NCI-H1417 treated with DMSO at 0.1 percent for 48 hours (cell line): ENCODE results near the gene CTIF.
A peak's percentile ranks its signal among the peaks of the same experiment; 100 is the strongest.

Source experiments
- DNase-seq: peaks from one replicate; lab custom pipeline; 2025; lab: John Stamatoyannopoulos, UW

The CTIF gene

DNA sequence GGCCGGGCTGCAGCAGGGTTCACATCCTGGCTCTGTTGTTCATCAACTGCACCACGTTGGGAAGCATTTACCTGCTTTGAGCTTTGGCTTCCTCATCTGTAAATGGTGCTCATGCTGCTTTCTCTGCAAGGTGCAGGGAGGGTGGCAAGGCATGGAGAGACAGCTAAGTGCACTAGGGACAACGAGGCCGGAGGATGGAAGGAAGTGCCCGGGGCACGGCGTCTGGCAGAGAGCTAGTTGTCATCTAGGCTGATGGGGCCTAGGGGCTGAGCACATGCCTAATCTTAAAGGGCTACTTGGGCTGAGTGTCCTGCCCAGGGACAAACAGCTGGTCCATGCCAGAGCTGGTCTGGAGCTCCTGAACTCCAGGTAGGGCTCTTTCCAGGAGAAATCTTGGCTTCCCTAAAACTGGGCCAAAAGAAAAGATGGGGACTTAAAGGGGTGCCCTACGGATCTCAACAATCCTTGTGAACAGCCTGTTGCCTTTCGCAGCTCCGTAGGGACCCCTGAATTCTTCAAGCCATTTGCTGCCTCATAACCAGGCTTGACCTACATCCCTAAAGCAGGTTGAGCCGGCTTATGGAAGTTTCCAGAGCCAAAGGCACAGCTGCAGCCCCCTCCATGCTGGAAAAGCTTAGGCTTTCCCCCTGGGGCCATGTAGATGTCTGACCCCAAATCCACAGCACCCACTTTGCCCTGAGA lies 281.1 kb downstream of the CTIF start:
- no peak for DNase-seq

- no peak for DNase-seq
Observed at GRCh38 chr18:48820483-48821250, 281.8 kb downstream of the CTIF start.

DNA sequence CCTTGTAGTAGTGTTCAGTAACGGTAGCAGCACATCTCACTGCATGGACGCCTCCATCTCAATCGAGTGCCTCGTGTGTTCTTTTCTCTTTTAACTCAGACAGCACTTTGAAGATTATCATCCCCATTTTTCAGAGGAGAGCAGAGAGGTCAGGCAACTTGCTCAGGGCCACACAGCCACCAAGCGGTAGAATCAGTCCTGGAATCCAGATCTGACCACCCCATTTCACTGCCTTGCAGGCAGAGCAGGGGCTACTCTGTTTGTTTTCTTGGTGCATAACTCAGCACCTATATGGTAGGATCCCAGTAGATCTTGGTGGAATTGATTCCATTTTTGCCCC lies 282.4 kb downstream of the CTIF start:
- DNase-seq = no peak

DNA sequence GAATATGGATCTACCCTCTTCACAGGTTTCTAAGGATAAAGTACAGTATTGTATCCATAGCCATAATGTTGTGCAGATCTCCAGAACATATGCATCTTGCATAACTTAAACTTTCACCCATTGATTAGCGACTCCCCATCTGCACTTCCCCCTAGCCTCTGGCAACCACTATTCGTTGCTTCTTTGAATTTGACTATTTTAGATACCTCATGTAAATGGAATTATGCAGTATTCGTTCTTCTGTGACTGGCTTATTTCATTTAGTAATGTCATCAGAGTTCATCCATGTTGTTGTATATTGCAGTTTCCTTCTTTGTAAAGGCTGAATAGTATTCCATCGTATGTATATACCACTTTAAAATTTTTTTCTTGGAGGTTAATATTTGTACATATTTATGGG lies 283.0 kb downstream of the CTIF start:
- DNase-seq = no peak

- no peak for DNase-seq
Observed at GRCh38 chr18:48824231-48824970, 285.6 kb downstream of the CTIF start.

- DNase-seq = no peak
Observed at GRCh38 chr18:48825101-48825745, 286.4 kb downstream of the CTIF start.

- DNase-seq = no peak
Observed at GRCh38 chr18:48826271-48826670, 287.4 kb downstream of the CTIF start.

- no peak for DNase-seq
Observed at GRCh38 chr18:48826806-48827205, 288.0 kb downstream of the CTIF start.

GRCh38 chr18:48827291-48828193 lies 288.7 kb downstream of the CTIF start:
- no peak for DNase-seq

GRCh38 chr18:48828194-48828545 lies 289.3 kb downstream of the CTIF start:
- DNase-seq = no peak

DNA sequence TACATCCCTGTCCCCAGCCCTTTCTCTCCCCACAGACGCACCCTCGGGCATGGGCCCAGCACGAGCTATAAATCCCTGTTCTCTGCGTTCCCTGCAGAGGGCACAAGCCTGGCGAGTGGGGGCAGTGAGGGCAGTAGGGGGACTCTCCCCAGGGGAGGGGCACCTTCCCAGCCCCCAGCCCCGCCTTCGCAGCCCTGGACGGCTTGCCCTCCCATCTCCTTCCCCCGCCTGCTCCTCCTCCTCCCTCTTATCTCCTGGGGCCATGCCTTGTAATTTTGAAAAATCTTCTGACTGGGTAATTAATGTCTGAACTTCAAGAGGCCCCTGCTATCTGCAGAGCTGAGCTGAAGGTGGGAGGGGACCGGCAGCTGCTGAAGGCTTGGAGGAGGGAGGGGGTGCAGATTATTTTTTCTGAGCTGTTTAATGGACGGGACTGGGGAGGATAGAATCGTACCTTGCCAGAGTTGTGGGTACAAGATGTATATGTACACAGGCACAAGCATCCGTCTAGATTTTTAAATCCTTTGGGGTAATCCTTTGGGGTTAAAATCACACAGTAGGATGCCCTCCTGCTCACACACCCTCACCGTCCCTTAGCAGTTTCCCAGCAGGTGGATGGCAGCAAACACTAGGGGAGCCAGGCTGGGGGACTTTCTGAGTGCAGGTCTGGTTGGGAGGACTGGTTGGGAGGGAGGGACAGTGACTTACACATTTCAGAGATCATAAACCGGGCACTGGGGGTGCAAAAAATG lies 290.0 kb downstream of the CTIF start:
- peak; percentile 59 for DNase-seq

GRCh38 chr18:48829443-48830149 lies 290.8 kb downstream of the CTIF start:
- DNase-seq = no peak

- DNase-seq = no peak
Observed at GRCh38 chr18:48831113-48831759, 292.4 kb downstream of the CTIF start.

- no peak for DNase-seq
Observed at GRCh38 chr18:48831802-48832201, 293.0 kb downstream of the CTIF start.

GRCh38 chr18:48832938-48833700 lies 294.3 kb downstream of the CTIF start:
- no peak for DNase-seq

DNA sequence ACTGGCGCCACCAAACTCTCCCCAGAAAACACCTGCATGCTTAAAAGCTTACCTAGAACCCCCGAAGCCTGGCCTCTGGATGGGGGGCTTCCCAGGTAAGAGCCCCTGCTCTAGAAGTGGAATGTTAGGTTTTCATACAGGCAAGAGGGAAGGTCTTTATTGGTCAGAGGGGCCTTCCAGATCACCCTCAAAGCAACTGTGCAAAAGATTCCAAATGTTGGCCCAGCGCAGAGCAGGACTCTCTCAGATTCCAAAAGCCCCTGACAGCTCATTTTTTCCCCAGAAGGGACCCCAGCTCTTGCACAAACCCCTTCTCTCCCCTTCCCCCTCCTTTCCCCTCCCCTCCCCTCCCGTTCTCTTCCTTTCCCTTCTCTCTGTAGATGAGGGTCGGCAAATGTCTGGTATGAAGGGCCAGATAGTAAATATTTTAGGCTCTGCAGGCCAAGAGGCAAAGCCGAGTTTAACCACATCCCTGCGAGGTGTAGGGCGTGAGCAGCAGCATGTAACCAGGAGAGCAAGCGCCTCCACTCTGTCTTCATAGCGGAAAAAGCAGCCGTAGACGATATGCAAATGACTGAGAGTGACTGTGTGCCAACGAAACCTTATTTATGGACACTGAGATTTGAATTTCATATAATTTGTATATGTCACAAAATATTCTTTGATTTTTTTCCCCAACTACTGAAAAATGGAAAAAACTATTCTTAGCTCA lies 295.0 kb downstream of the CTIF start:
- DNase-seq = no peak

- no peak for DNase-seq
Observed at GRCh38 chr18:48834413-48835031, 295.7 kb downstream of the CTIF start.

- DNase-seq = no peak
Observed at GRCh38 chr18:48835119-48835518, 296.3 kb downstream of the CTIF start.
